ENCODE data around the gene KLF4. TPM values are rescaled to one million over a fixed set of nuclear protein-coding genes. Genes with fewer than 3 reads are reported as not detected.
A peak's percentile ranks its signal among the peaks of the same experiment; 100 is the strongest.

KLF4 gene
- total RNA-seq, 1 donor from 2014 or later, result 143 TPM

GRCh38 chr9:107523539-107523938 is 34.0 kb upstream of the KLF4 start:
- no peak overlapping the region for H3K4me3 ChIP-seq
- H3K27ac ChIP-seq, result no peak overlapping the region
- H3K4me1 ChIP-seq, result no peaks in the 10 kb centered on the region
- TF ChIP-seq CTCF (IDR thresholded peaks at IDR 0.05), result no peak
- H3K36me3 ChIP-seq, result no peaks in the 10 kb centered on the region
- DNase-seq (no peak), ATAC-seq (no peak)
- H3K27me3 ChIP-seq, result no peaks in the 10 kb centered on the region
- intact Hi-C loops (cut with DNase I), result no loop called here
- no peaks in the 10 kb centered on the region for H3K9me3 ChIP-seq

GRCh38 chr9:107520186-107520585 is 30.6 kb upstream of the KLF4 start:
- DNase-seq, result no peak
- intact Hi-C loops (cut with DNase I), result no loop called here

GRCh38 chr9:107518037-107518807 is 28.7 kb upstream of the KLF4 start:
- Histone ChIP-seq H3K4me3 (no peak overlapping the region), H3K4me1 (no peaks in the 10 kb centered on the region), H3K9me3 (no peaks in the 10 kb centered on the region), H3K27ac (no peak overlapping the region), H3K36me3 (no peaks in the 10 kb centered on the region), H3K27me3 (no peaks in the 10 kb centered on the region)
- ATAC-seq, result no peak
- intact Hi-C loops (cut with DNase I), result no loop called here
- no peak for TF ChIP-seq CTCF (IDR thresholded peaks at IDR 0.05)
- no peak for DNase-seq

More at GRCh38 chr9:107520186-107520585, 30.6 kb upstream of the KLF4 start:
- no peak overlapping the region for H3K4me3 ChIP-seq
- no peaks in the 10 kb centered on the region for H3K36me3 ChIP-seq
- H3K4me1 ChIP-seq, result no peaks in the 10 kb centered on the region
- no peak for ATAC-seq
- H3K9me3 ChIP-seq, result no peaks in the 10 kb centered on the region
- no peaks in the 10 kb centered on the region for H3K27me3 ChIP-seq
- TF ChIP-seq CTCF (IDR thresholded peaks at IDR 0.05), result no peak
- H3K27ac ChIP-seq, result no peak overlapping the region

- Histone ChIP-seq H3K4me1 (no peaks in the 10 kb centered on the region), H3K36me3 (no peaks in the 10 kb centered on the region), H3K4me3 (no peak overlapping the region), H3K27me3 (no peaks in the 10 kb centered on the region), H3K9me3 (no peaks in the 10 kb centered on the region), H3K27ac (no peak overlapping the region)
- no peak for DNase-seq
- TF ChIP-seq CTCF (IDR thresholded peaks at IDR 0.05), result no peak
- peak; percentile 63 for ATAC-seq
- intact Hi-C loops (cut with DNase I), result no loop called here
Measured at GRCh38 chr9:107513464-107514100, 24.0 kb upstream of the KLF4 start.

- H3K4me3 ChIP-seq, result no peak overlapping the region
- no peak overlapping the region for H3K27ac ChIP-seq
- no peaks in the 10 kb centered on the region for H3K27me3 ChIP-seq
- no peaks in the 10 kb centered on the region for H3K4me1 ChIP-seq
- no peak for DNase-seq
- H3K36me3 ChIP-seq, result no peaks in the 10 kb centered on the region
- no peak for TF ChIP-seq CTCF (IDR thresholded peaks at IDR 0.05)
- peak; percentile 72 for ATAC-seq
- intact Hi-C loops (cut with DNase I), result no loop called here
- H3K9me3 ChIP-seq, result no peaks in the 10 kb centered on the region
Measured at GRCh38 chr9:107504585-107505455, 15.3 kb upstream of the KLF4 start.
